HCT116 (cell line): Measurements from ENCODE around the gene IQGAP3. TPM values are rescaled to one million over a fixed set of nuclear protein-coding genes. Genes with fewer than 3 reads are reported as not detected.

Experiments used
- ATAC-seq: fragments of 200-7000 bp; cut with Tn5 transposase; 2 replicates; pipeline ENCODE4 v1.9.1; 2020; ENCODE audit warnings: mild to moderate bottlenecking, moderate library complexity
- BruUV-seq: library from RNA; stranded (reverse); fragments of 400-500 nt; replicated peaks from 2 replicates; lab custom pipeline; 2021; lab: Mats Ljungman, UMichigan
- CTCF ChIA-PET: fragments of 300-600 bp; sonication (Branson Sonifier 250); formaldehyde crosslinking; loops from one replicate; lab custom pipeline; 2021; ENCODE audit warnings: antibody characterized with exemption; lab: Charles Lee
- POLR2A ChIA-PET: fragments of 300-600, 350-600 bp; sonication (Branson Sonifier 250); formaldehyde crosslinking; loops from one replicate; lab custom pipeline; 2021; ENCODE audit warnings: antibody characterized with exemption; lab: Charles Lee
- RAD21 ChIA-PET, 2 experiments: fragments of 300-600 bp; sonication (Branson Sonifier 250); formaldehyde crosslinking; loops; one replicate each; lab custom pipeline; 2023; ENCODE audit warnings: low total read pairs in 2 of 2; ENCODE audit not compliant: uncharacterized antibody in 2 of 2, unreplicated experiment in 2 of 2, low non-redundant PET in 1 of 2; lab: Charles Lee
- DNase-seq: peaks from one replicate; pipeline ENCODE4 v3.0.0-alpha.2; 2010; ENCODE audit warnings: low read depth, low spot score
- H2AFZ ChIP-seq: fragments of 200-600 bp; shearing (Covaris generic), sonication (generic); 2 replicates; pipeline ENCODE4 v1.6.1; 2017; ENCODE audit warnings: low read depth, mixed run types, mixed read lengths, antibody characterized with exemption, low read length; ENCODE audit not compliant: poor library complexity, severe bottlenecking
- H3K27ac ChIP-seq: 2 replicates; pipeline ENCODE4 v1.5.1; 2012; ENCODE audit warnings: low read depth, low read length
- H3K27me3 ChIP-seq: fragments of 200-600 bp; sonication (generic); 2 replicates; pipeline ENCODE4 v1.6.1; 2016; ENCODE audit warnings: mixed run types, low read length, mixed read lengths; ENCODE audit not compliant: insufficient read depth
- H3K36me3 ChIP-seq, 2 experiments: fragments of 200-500 bp in 1 of 2; fragments of 200-600 bp in 1 of 2; sonication (Bioruptor generic) in 1 of 2; sonication (generic) in 1 of 2; 2 replicates each; pipeline versions ENCODE4 v1.5.1 to v1.6.1; 2014 to 2016; ENCODE audit warnings: low read length in 2 of 2, inconsistent platforms in 1 of 2, mixed read lengths in 1 of 2, mixed run types in 1 of 2; ENCODE audit not compliant: insufficient read depth in 2 of 2, control insufficient read depth in 1 of 2
- H3K4me1 ChIP-seq, 2 experiments: fragments of 200-600 bp in 1 of 2; sonication (generic) in 1 of 2; 2 replicates each; pipeline versions ENCODE4 v1.5.1 to v1.6.1; 2012 to 2017; ENCODE audit warnings: low read length in 2 of 2, inconsistent platforms in 1 of 2, mild to moderate bottlenecking in 1 of 2, mixed read lengths in 1 of 2, mixed run types in 1 of 2, moderate library complexity in 1 of 2; ENCODE audit not compliant: insufficient read depth in 2 of 2, control insufficient read depth in 1 of 2
- H3K4me2 ChIP-seq: fragments of 200-600 bp; sonication (generic); 2 replicates; pipeline ENCODE4 v1.6.1; 2017; ENCODE audit warnings: mixed run types, low read length, mixed read lengths
- H3K4me3 ChIP-seq, 2 experiments: fragments of 200-600 bp in 1 of 2; sonication (generic) in 1 of 2; replicated peaks in 1 of 2; 2 replicates each; pipeline ENCODE4 v1.5.1; 2011 to 2016; ENCODE audit warnings: low read length in 2 of 2, control low read depth in 1 of 2, low read depth in 1 of 2, mild to moderate bottlenecking in 1 of 2, mixed read lengths in 1 of 2, mixed run types in 1 of 2
- H3K79me2 ChIP-seq: fragments of 200-600 bp; sonication (generic); 2 replicates; pipeline ENCODE4 v1.6.1; 2017; ENCODE audit warnings: mild to moderate bottlenecking, mixed run types, low read length, moderate library complexity, mixed read lengths; ENCODE audit not compliant: insufficient read depth
- H3K9ac ChIP-seq: fragments of 200-600 bp; sonication (generic); 2 replicates; pipeline ENCODE4 v1.6.1; 2016; ENCODE audit warnings: low read length, mixed read lengths
- H3K9me2 ChIP-seq: fragments of 200-600 bp; sonication (generic), shearing (Covaris generic); 2 replicates; pipeline ENCODE4 v1.6.1; 2017; ENCODE audit warnings: mixed run types, mild to moderate bottlenecking, moderate library complexity; ENCODE audit not compliant: insufficient read depth
- H3K9me3 ChIP-seq, 2 experiments: fragments of 200-500 bp in 1 of 2; fragments of 200-600 bp in 1 of 2; sonication (Bioruptor generic) in 1 of 2; sonication (generic) in 1 of 2; 2 replicates each; pipeline ENCODE4 v1.6.1; 2014 to 2017; ENCODE audit warnings: low read length in 2 of 2, mixed read lengths in 2 of 2, inconsistent platforms in 1 of 2, low read depth in 1 of 2, mild to moderate bottlenecking in 1 of 2, mixed run types in 1 of 2, moderate library complexity in 1 of 2; ENCODE audit not compliant: control insufficient read depth in 1 of 2, insufficient read depth in 1 of 2
- H4K20me1 ChIP-seq: fragments of 200-600 bp; sonication (generic), shearing (Covaris generic); 2 replicates; pipeline ENCODE4 v1.6.1; 2017; ENCODE audit warnings: mixed run types, mild to moderate bottlenecking, moderate library complexity; ENCODE audit not compliant: insufficient read depth
- CBX3 ChIP-seq: IDR thresholded peaks from 2 replicates; pipeline ENCODE4 v1.6.1; 2012; ENCODE audit warnings: low read depth
- EZH2 ChIP-seq: fragments of 200-600 bp; sonication (generic); IDR thresholded peaks from 2 replicates; pipeline ENCODE4 v1.6.1; 2017; ENCODE audit warnings: antibody characterized with exemption, mixed run types
- FOSL1 ChIP-seq: IDR thresholded peaks from 2 replicates; pipeline ENCODE4 v1.6.1; 2012; ENCODE audit warnings: low read depth
- SP1 ChIP-seq: IDR thresholded peaks from 2 replicates; pipeline ENCODE4 v1.6.1; 2012; ENCODE audit warnings: low read depth
- SRF ChIP-seq: IDR thresholded peaks from 2 replicates; pipeline ENCODE4 v1.6.1; 2012; ENCODE audit warnings: low read depth
- TCF7L2 ChIP-seq: IDR thresholded peaks from 2 replicates; pipeline ENCODE4 v1.7.0; 2011; ENCODE audit warnings: borderline replicate concordance, inconsistent platforms; ENCODE audit not compliant: insufficient read depth, insufficient read length; ENCODE audit errors: extremely low read depth
- ZFX ChIP-seq: fragments of 450-650 bp; IDR thresholded peaks from 2 replicates; pipeline ENCODE4 v1.6.1; 2017
- intact Hi-C: fragments of 100-400 bp; cut with micrococcal nuclease; formaldehyde crosslinking; loops from 2 replicates; pipeline ENCODE4 v1.10.0; 2022
- total RNA-seq: library from RNA; stranded (reverse); gene quantifications from one replicate; pipeline ENCODE4 v1.2.1, GENCODE V29; 2021; ENCODE audit not compliant: unreplicated experiment
- TF ChIP-seq, protein P1 (sequence below), 3 experiments: fragments of 200-600 bp in 1 of 3; sonication (generic) in 1 of 3; IDR thresholded peaks in 2 of 3; conservative IDR thresholded peaks in 1 of 3; 2 replicates each; pipeline ENCODE4 v1.5.1; 2012 to 2017; ENCODE audit warnings: low read depth in 2 of 3, low read length in 2 of 3, antibody characterized with exemption in 1 of 3, borderline replicate concordance in 1 of 3, control low read depth in 1 of 3, mild to moderate bottlenecking in 1 of 3, mixed read lengths in 1 of 3, mixed run types in 1 of 3, moderate library complexity in 1 of 3; ENCODE audit not compliant: insufficient read depth in 1 of 3
- TF ChIP-seq, protein P2 (sequence below): IDR thresholded peaks from 2 replicates; pipeline ENCODE4 v1.6.1; 2011; ENCODE audit warnings: mild to moderate bottlenecking, low read length, moderate library complexity; ENCODE audit not compliant: insufficient replicate concordance; ENCODE audit errors: extremely low read depth

Gene IQGAP3
- total RNA-seq, 1 experiment from 2014 or later: 38.8 TPM

DNA sequence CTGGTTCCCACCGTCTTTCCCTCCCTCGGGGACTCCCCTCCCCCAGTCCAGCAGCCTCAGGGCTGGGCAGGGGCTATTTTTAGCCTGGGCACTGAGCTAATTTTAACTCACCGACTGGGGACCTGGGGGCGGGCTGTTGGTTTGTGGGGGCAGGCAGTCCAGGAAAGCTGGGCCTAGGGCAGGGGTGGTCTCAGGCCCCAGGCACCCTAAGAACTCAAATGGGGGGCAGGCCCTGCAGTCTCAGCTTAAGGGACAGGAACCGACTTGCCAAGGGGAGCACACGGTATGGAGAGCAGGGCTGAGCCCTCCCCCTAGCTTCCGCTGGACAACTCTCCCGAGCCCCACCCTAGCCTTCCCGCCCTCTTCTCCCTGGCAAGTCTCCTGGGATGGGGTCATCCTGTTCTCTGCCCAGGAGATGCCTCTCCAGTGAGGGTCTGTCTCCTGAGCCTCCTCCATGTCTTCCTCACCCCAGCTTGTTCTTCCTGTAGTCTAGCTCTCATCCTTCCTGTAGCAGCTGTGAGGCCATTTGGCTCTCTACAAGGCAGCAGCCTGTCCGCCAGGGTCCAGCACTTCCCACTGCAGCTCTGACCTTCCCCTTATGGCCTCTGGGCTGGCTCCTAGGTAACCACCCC, 81.8 kb downstream of the IQGAP3 start:
- Histone ChIP-seq H3K27ac (peak overlapping the region; percentile 33), H3K9me3 (no peaks in the 10 kb centered on the region), H3K79me2 (peaks cover 100% of the 10 kb centered on the region), H3K4me2 (peak overlapping the region; percentile 84), H2AFZ (no peak overlapping the region), H3K9me2 (no peaks in the 10 kb centered on the region), H4K20me1 (no peaks in the 10 kb centered on the region; the same call in 1 of the 2 replicates), H3K27me3 (no peaks in the 10 kb centered on the region), H3K4me3 (peak overlapping the region in 1 of 2 experiments; percentile 44; a peak in 3 of 4 replicates), H3K9ac (peak overlapping the region; percentile 52), H3K4me1 (peaks cover 40 to 60% of the 10 kb centered on the region in 2 experiments), H3K36me3 (no peaks in the 10 kb centered on the region)
- ChIA-PET CTCF (interaction anchor here (0.6 to 1.6 kb wide), 2 partner anchors 10 to 11 kb away, joined by 3 to 11 read pairs; no protein-coding TSS in a partner anchor), POLR2A (interaction anchor here (0.6 kb wide), 1 partner anchor 101 kb away, joined by 3 read pairs; the partner anchor contains the start of gene NAXE), RAD21 (interaction anchor here in 1 of 2 experiments (0.7 kb wide), 2 partner anchors 8 to 12 kb away, joined by 3 to 4 read pairs; no protein-coding TSS in a partner anchor)
- no peak for TF ChIP-seq ZFX
- TF ChIP-seq, protein P1, sequence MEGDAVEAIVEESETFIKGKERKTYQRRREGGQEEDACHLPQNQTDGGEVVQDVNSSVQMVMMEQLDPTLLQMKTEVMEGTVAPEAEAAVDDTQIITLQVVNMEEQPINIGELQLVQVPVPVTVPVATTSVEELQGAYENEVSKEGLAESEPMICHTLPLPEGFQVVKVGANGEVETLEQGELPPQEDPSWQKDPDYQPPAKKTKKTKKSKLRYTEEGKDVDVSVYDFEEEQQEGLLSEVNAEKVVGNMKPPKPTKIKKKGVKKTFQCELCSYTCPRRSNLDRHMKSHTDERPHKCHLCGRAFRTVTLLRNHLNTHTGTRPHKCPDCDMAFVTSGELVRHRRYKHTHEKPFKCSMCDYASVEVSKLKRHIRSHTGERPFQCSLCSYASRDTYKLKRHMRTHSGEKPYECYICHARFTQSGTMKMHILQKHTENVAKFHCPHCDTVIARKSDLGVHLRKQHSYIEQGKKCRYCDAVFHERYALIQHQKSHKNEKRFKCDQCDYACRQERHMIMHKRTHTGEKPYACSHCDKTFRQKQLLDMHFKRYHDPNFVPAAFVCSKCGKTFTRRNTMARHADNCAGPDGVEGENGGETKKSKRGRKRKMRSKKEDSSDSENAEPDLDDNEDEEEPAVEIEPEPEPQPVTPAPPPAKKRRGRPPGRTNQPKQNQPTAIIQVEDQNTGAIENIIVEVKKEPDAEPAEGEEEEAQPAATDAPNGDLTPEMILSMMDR (IDR thresholded peaks at IDR 0.05 in 2 of 3, conservative IDR thresholded peaks at IDR 0.05 in 1 of 3; ENCODE audit: borderline replicate concordance in 1 of 3, insufficient read depth in 1 of 3, low read depth in 2 of 3, low read length in 2 of 3): peak in 2 of 3 experiments; percentile 17 to 21; a peak in 3 of 6 replicates
- ATAC-seq (peak; percentile 71), DNase-seq (no peak)
- BruUV-seq: no TSS peak
- intact Hi-C loops: no loop called here

DNA sequence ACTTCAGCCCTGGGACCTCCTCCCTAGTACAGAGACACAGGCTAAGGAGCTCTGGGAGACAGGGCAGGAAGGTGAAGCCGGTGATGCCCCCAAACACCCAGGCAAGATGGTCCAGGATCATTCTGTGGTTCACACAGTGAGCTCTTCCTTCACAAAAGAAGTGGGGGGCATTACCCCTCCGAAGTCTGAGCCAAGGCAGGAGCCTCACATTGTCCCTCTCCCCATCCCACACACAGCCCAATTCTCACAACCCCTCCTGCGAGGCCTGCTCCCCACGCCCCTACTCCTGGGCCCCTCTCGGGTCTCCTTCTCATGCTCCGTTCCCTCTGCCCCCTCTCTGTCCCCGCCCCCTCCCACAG, 82.5 kb downstream of the IQGAP3 start:
- ChIA-PET RAD21 (interaction anchor here in 1 of 2 experiments (0.7 kb wide), 2 partner anchors 9 to 11 kb away, joined by 3 to 4 read pairs; no protein-coding TSS in a partner anchor), CTCF (interaction anchor here (1.6 kb wide), 1 partner anchor 9 kb away, joined by 11 read pairs; no protein-coding TSS in a partner anchor), POLR2A (no interaction called here)
- Histone ChIP-seq H3K4me1 (peaks cover 40 to 57% of the 10 kb centered on the region in 2 experiments), H3K4me2 (peak overlapping the region; percentile 84), H3K79me2 (peaks cover 100% of the 10 kb centered on the region), H3K27ac (peak overlapping the region; percentile 33), H3K9ac (peak overlapping the region; percentile 52), H3K9me2 (no peaks in the 10 kb centered on the region), H3K27me3 (no peaks in the 10 kb centered on the region), H2AFZ (no peak overlapping the region), H3K36me3 (no peaks in the 10 kb centered on the region), H3K9me3 (no peaks in the 10 kb centered on the region), H4K20me1 (no peaks in the 10 kb centered on the region; the same call in 1 of the 2 replicates), H3K4me3 (peak overlapping the region in 1 of 2 experiments; percentile 44; a peak in 2 of 4 replicates)
- intact Hi-C loops: no loop called here
- DNase-seq: no peak
- BruUV-seq: no TSS peak
- 0 out of 2 replicates have a peak, but pooled peaks have one; percentile 3 for ATAC-seq
- TF ChIP-seq ZFX (no peak), SRF (no peak), FOSL1 (no peak), TCF7L2 (no peak), EZH2 (no peak), SP1 (no peak), CBX3 (no peak)
- TF ChIP-seq, protein P2, sequence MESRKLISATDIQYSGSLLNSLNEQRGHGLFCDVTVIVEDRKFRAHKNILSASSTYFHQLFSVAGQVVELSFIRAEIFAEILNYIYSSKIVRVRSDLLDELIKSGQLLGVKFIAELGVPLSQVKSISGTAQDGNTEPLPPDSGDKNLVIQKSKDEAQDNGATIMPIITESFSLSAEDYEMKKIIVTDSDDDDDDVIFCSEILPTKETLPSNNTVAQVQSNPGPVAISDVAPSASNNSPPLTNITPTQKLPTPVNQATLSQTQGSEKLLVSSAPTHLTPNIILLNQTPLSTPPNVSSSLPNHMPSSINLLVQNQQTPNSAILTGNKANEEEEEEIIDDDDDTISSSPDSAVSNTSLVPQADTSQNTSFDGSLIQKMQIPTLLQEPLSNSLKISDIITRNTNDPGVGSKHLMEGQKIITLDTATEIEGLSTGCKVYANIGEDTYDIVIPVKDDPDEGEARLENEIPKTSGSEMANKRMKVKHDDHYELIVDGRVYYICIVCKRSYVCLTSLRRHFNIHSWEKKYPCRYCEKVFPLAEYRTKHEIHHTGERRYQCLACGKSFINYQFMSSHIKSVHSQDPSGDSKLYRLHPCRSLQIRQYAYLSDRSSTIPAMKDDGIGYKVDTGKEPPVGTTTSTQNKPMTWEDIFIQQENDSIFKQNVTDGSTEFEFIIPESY: no peak
